GM15510 (cell line): ENCODE data around the gene MS4A14.
A peak's percentile ranks its signal among the peaks of the same experiment; 100 is the strongest.

Experiments
- POLR2A ChIP-seq: IDR thresholded peaks from 3 replicates; pipeline ENCODE4 v1.6.1; 2011; ENCODE audit warnings: borderline replicate concordance; ENCODE audit not compliant: insufficient read length; ENCODE audit errors: extremely low read depth

Gene MS4A14

DNA sequence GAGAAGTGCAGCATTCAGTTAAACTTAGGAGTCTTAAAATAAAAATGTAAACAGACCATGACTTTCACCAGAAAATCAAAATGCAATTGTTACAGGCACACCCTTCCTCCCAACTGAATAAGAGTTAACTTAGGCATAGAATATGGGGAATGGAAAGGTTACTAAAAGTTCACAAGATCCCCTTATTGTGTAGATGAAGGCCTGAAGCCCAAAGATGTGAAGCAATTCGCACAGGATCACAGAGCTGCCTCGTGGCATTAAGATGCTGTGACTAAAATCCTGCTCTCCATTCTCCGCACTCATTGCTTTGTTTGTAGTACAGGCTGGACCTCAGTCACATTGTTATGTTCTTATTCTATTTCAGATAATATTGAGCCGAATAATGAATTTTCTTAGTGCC lies 37.1 kb downstream of the MS4A14 start:
- TF ChIP-seq POLR2A: no peak

GRCh38 chr11:60447070-60447469 lies 50.8 kb downstream of the MS4A14 start:
- no peak for TF ChIP-seq POLR2A

- TF ChIP-seq POLR2A: no peak
Measured at GRCh38 chr11:60447846-60448245, 51.6 kb downstream of the MS4A14 start.

- no peak for TF ChIP-seq POLR2A
Measured at GRCh38 chr11:60454212-60454611, 58.0 kb downstream of the MS4A14 start.

- peak; percentile 79 for TF ChIP-seq POLR2A
Measured at GRCh38 chr11:60455531-60456042, 59.3 kb downstream of the MS4A14 start, which contains the start of gene MS4A1. MS4A1 (plus strand) TSS chr11:60455847; CDS start chr11:60462375, 6,528 bp downstream.

GRCh38 chr11:60457576-60457975 lies 61.3 kb downstream of the MS4A14 start:
- peak; percentile 58 for TF ChIP-seq POLR2A

- no peak for TF ChIP-seq POLR2A
Measured at GRCh38 chr11:60459345-60459744, 63.1 kb downstream of the MS4A14 start.
